Activated CD8-positive, alpha-beta memory T cell treated with anti-CD3 and anti-CD28 coated beads, Interleukin-2, amount 50 U/mL, for 4 hours (primary cell): ENCODE data around the gene CACNB2.

ENCODE experiments used
- DNase-seq: peaks from one replicate; pipeline ENCODE4 v3.0.0-alpha.2; 2020

The CACNB2 gene

GRCh38 chr10:18236756-18237155 lies 96.5 kb downstream of the CACNB2 start:
- DNase-seq: no peak

GRCh38 chr10:18238870-18239485 lies 98.8 kb downstream of the CACNB2 start:
- DNase-seq: no peak

GRCh38 chr10:18240185-18240882 lies 100.1 kb downstream of the CACNB2 start:
- DNase-seq: no peak

GRCh38 chr10:18246967-18247366 lies 106.7 kb downstream of the CACNB2 start:
- DNase-seq: no peak

DNA sequence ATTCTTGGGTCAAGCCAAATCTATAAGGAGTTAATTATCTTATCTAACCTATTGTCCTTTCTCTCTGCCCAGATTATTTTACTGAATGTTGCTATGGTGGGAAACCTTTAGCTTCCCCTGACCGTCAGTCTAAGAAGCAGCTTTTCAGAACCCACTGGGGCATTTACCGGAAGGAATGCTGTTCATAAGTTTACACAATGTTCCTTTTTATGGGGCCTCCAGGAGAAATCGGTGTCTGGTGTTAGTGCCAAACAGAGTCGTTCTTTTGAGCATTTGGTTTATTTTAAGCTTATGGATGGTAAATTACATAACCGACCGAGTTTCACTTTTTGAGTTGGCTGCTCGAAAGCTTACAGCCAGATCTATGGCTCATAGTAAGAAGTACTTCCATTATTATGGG lies 111.9 kb downstream of the CACNB2 start:
- no peak for DNase-seq

DNA sequence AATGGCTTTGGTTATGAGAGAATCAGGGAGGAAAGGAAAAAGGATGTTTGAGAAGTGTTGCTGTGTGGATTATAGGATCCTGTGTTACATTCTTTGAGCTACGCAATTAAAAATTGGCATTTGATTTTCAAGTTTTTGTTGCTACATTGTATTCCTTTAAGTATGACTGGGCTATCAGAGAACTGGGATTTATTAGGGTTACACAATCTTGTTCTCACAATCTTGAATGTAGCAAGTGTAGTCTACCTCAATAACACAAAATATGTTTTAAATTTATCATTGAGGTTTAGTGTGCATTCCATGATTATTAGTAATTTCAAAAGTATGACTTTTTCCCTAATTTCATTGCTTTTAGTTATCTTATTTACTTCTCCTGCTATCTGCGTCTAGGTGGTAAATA lies 113.9 kb downstream of the CACNB2 start:
- DNase-seq: no peak

GRCh38 chr10:18254692-18255091 lies 114.5 kb downstream of the CACNB2 start:
- DNase-seq: no peak

GRCh38 chr10:18260310-18260922 lies 120.2 kb downstream of the CACNB2 start:
- DNase-seq: no peak

- no peak for DNase-seq
Observed at GRCh38 chr10:18261063-18261610, 120.9 kb downstream of the CACNB2 start.

GRCh38 chr10:18261768-18262231 lies 121.6 kb downstream of the CACNB2 start:
- DNase-seq: no peak

GRCh38 chr10:18264466-18265050 lies 124.3 kb downstream of the CACNB2 start:
- DNase-seq: no peak

- no peak for DNase-seq
Observed at GRCh38 chr10:18268005-18268404, 127.8 kb downstream of the CACNB2 start.

- DNase-seq: no peak
Observed at GRCh38 chr10:18271491-18271890, 131.3 kb downstream of the CACNB2 start.

GRCh38 chr10:18273039-18273438 lies 132.8 kb downstream of the CACNB2 start:
- DNase-seq: no peak

DNA sequence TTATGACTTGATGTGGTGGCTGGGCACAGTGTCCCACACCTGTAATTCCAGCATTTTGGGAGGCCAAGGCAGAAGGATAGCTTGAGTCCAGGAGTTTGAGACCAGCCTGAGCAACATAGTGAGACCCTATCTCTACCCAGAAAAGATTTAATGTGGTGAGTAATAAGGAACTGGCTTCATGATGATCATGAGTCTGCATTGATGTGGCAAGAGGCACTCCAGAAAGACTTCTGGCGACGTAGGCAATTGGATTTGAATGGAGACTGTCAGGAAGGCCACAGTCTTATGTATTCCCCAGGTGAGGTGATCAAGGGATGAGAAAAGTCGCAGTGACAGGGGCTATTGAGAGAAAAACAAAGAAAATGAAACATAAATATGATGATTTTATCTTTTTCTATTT lies 138.0 kb downstream of the CACNB2 start:
- no peak for DNase-seq

DNA sequence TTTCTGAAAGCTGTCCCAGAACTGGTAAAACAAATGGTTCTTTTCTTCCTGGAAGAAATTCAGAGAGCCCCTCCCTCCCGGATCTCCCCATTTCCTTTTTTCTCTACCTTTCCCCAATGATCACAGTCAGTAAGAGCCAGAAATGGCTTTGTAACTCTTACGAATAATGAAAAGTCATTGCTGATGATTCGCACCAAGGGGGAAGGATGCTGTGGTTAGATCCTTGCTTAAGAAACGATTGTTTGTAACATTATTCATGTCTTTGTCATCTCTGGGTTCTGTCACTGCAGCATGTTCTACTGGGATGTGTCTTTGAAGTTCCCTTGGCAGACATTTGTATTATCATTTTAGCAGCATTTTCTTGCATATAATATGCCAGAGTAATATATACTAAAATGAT lies 138.9 kb downstream of the CACNB2 start:
- DNase-seq: no peak

DNA sequence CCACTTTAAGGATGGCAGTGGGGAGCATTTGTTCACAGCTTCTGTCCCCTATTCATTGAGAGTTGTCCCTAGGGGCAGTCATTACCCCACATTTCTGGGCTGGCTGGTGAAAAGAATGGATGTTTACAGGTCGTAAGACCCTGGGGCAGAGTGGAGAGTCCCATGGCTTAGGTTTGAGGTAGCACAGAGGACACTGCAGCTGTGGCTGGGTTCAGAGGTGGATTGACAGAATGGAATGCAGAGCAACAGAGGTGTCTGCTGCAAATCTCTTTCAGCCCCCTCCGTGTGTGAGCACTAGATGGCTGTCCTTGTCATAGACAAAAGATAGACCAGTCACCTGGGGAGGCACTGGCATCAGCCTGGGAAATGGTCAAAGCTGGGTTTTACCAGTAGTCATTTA lies 141.9 kb downstream of the CACNB2 start:
- no peak for DNase-seq

DNA sequence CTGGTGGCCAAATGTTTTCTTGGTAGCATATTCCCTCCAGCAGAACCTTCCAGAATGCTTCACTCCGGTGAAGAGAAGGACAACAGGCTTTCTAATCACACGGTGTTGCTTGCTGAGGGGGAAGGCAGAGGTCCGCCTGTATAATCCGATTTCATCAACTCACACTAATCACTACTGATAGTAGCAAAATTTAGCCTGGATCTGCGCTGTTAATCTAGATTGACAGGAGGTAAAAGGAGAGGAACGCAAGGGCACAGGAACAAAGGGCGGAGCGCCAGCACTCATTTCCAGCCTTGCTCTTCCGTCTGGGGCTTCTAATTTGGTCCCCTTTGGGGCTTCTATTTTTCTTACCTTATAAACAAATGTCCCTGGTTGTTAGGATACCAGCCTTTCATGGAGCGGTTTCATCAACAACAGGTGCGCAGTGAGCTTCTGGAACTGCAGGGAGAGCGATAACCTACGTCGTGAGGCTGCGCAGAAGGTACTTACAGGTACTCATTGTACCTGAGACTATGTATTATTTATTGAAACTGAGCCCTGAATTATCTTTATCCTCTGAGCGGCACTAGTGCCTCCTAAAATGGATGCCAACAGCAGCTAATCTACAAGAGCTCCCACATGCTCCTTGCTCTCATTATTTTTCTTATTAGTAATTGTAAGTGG lies 150.6 kb downstream of the CACNB2 start:
- DNase-seq: no peak

DNA sequence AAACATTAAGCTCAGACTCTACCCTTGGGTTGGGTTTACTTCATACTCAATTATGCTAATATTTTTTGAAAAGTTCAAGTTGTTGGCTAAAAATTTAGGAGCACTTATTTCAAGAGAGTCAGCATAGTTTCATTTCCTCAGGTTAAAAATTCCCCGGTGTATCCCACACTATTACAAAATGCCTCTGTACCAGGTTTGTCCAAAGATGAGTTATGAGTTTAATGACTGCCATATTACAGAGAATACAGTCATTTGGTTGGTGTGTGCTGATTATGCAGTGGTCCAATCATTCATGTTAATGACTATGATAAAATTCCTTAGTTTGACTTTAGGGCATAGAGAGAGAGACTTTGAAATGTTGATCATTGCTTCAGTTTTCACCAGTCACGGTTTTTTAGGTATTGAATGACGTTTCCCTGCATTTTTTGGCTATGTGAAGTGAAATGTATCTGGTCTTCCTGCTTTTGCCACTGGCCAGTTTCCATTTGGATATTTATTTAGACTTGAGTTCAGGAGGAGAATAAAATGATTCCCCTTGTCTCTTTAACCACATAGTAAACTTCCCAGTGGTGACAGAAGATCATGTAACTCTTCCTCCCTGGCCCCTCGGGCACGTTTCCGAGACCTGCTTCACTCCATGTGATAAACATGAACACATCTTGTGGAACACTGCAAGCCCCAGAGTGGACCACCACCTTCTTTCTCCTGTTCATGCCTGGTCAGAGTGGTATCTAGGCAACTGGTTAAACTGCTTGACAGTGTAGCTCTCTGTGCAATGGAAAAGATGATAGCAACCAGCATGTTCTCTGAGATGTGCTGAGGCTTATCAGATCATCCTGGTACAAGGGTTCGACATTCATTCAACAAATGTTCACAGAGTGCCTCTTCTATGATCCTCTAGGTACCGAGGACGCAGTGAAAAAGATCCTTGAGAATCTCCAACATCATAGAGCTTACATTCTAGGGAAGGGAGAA lies 153.6 kb downstream of the CACNB2 start:
- no peak for DNase-seq

DNA sequence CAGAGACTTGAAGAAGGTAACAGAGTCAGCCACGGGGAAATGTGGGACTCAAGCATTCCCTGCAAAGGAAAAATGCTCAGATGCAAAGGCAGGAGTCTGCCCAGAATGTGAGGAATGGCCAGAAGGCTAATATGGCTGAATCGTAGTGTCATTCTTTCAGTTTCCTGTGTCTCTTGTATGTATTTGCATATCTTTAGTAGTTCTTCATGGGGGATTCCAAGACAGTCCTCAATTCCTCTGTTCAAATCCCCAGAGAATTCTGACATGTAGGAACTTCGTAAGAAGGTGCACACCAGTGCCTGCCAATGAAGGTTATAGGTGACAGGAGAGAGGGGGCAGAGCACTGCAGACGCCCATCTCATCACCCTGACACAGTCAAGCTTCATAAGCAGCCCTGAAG lies 154.4 kb downstream of the CACNB2 start:
- DNase-seq: no peak

DNA sequence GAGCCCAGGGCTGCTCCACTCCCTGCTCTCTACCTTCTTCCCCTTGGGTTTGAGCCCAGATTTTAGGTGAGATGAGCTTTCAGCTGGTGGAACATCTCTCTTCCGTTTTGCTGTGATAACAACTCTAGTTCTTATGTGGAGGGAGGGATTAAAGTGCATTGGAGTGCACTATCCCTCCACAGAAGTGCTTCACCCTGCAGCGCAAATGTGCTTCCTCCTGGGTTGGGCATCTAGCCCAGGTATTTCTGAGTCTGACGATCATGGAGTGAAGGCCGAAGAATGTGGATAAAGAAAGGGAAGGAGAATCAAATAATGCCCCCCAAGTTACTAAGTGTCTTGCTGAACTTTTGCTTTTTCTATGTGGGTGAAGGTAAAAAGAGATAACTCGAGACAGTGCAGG lies 157.4 kb downstream of the CACNB2 start:
- no peak for DNase-seq

GRCh38 chr10:18298256-18298655 lies 158.0 kb downstream of the CACNB2 start:
- no peak for DNase-seq
